ENCODE measurements around the gene RPS10.

- no peak for TF ChIP-seq TCF4 (CRISPR knock-in tag; IDR thresholded peaks at IDR 0.05; ENCODE audit: borderline replicate concordance)
- no peak for TF ChIP-seq TSHZ2 (CRISPR knock-in tag; IDR thresholded peaks at IDR 0.05)
- TF ChIP-seq TOX (CRISPR knock-in tag; IDR thresholded peaks at IDR 0.05; ENCODE audit: borderline replicate concordance): no peak
- no peak for TF ChIP-seq CSRNP3 (CRISPR knock-in tag; IDR thresholded peaks at IDR 0.05)
- no peak for TF ChIP-seq ZNF565 (CRISPR knock-in tag; conservative IDR thresholded peaks at IDR 0.05; ENCODE audit: low read depth)
- no peak for TF ChIP-seq PATZ1 (CRISPR knock-in tag; IDR thresholded peaks at IDR 0.05; ENCODE audit: borderline replicate concordance)
- no peak for TF ChIP-seq ARNTL (CRISPR knock-in tag; IDR thresholded peaks at IDR 0.05; ENCODE audit: borderline replicate concordance, low read depth)
- no peak for TF ChIP-seq ZNF70 (CRISPR knock-in tag; IDR thresholded peaks at IDR 0.05)
- TF ChIP-seq ZFP30 (CRISPR knock-in tag; IDR thresholded peaks at IDR 0.05): no peak
- no peak for TF ChIP-seq ZFP3 (CRISPR knock-in tag; IDR thresholded peaks at IDR 0.05)
- TF ChIP-seq ZC3H10 (CRISPR knock-in tag; IDR thresholded peaks at IDR 0.05): no peak
- no peak for TF ChIP-seq ZNF8 (CRISPR knock-in tag; IDR thresholded peaks at IDR 0.05)
These were observed 42.1 kb downstream of the RPS10 start for GRCh38 chr6:34383656-34384320.

All from SK-N-SH treated with all-trans-retinoic acid at 6 μM for 48 hours (cell line).